NCI-H460 (cell line): ENCODE data around the gene PELI2. TPM values are rescaled to one million over a fixed set of nuclear protein-coding genes. Genes with fewer than 3 reads are reported as not detected.
"Not testable (repeated sequence)": the region's sequence is repeated elsewhere in the genome, so short reads cannot be mapped to it uniquely, and the experiment has no call there.

Experiments used
- DNase-seq: peaks from one replicate; pipeline ENCODE4 v3.0.0-alpha.2; 2016; ENCODE audit warnings: low read depth; ENCODE audit errors: extremely low read depth
- total RNA-seq: library from RNA; depleted of rRNA; stranded (reverse); fragments of >200 nt; shearing (Covaris generic); gene quantifications from 2 replicates; pipeline ENCODE4 v1.2.3, GENCODE V29; 2014

PELI2 gene
- total RNA-seq, 1 experiment from 2014 or later, result 44.6 TPM

DNA sequence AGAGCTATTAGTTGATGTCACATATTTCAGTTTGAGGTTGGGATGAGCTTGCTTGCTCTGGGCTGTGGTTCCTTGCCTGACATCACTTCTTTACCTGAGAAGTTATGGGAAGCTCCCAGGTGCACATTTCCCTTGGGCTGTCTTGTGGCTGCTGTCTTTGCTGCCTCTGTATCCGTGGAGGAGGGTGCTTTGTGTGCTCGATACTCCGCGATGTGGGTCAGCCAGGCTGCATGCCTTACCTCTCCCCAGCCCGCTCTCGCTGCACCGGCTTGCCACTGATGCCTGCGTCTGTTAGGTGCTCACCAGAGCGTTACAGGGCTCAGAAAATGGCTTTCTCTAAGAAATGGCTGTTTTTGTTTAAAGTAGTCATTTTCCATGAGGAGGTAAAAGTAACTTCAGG lies 19.6 kb downstream of the PELI2 start:
- no peak for DNase-seq

DNA sequence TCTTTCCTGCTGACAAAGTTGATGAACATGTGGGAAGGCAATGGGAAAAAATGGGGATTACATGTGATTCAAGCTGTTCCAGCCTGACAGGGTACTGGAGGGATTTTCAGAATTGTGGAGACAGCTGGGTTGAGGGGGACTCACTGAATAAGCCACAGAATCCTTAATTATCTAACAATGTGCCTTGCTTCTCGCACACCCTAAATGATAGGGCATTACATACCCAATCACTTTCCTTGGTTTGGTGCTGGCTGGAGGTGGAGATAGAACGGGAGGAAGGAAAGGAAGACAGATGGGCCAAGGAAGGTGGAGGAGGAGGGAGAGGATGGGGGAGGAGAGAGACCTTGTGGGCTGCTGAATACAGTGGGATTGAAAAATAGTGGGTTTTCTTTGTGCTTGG lies 20.7 kb downstream of the PELI2 start:
- DNase-seq, result no peak

DNA sequence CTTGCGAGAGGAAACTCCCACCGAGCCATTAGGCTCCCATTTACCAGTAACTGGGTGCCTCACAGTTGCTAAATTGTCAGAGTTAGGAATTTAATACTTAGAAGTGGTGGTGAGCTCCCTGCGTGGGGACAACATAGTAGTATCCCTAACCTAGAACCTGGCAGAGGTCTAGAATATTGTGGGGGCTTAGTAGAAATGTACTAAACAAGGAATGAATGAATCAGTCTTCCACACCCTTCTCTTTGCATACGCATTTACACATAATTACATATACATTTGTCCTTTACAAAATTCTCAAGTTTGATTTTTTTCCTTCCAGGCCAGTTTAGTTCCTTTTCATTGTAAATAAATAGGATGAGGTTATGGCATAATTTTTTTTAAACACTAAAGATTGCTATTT lies 24.1 kb downstream of the PELI2 start:
- DNase-seq, result no peak

DNA sequence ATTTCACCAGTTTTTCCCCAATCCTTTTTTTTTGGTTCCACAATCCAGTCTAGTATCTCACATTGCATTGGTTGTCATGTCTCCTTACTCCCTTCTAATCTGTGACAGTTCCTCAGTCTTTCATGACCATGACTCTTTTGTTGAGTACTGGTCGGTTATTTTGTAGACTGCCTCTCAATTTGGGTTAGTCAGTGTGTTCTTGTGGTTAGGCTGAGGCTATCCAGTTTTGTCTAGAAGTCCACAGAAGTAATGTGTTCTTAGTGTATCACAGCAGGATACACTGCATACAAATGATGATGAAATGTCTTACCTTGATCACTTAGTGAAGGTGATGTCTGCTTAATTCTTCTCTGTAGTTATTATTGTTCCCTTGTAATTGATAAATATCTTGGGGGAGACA lies 24.8 kb downstream of the PELI2 start:
- DNase-seq, result no peak

DNA sequence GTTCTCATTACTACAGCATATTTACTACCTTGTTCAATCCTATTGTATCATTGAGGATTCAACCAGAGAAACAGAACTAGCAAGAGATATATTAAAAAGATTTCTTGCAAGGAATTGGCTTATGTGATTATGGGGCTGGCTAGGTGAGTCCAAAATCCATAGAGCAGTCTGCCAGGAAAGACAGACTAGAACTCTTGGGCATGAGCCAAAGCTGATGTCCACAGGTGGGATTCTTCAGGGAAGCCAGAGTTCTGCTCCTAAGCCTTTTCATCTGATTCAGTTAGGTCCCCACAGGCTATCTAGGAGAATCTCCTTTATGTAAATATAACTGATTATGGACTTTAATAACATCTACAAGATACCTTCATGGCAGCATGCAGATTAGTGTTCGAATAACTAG lies 26.0 kb downstream of the PELI2 start:
- no peak for DNase-seq

DNA sequence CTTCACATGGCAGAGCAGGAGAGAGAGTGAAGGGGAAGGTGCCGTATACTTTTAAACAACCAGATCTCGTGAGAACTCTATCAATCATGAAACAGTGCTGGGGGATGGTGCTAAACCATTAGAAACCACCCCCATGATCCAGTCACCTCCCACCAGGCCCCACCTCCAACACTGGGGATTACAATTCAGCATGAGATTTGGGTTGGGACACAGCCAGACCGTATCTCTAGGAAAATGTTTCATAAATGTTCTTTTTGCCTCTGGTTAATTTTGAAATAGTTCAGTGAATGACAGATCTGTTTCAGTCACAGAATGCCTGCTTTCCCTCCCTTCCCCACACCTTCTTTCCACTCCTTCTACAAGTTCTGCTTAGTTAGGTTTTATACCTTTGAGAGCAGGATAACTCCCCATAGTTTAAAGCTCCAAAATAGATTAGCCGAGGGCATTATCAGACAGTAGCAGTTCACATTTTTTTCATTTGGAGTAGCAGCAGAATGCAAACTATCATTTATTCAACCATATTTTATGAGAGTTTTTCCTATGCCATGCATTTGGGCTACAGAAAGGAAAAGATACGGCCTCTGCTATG lies 27.1 kb downstream of the PELI2 start:
- no peak for DNase-seq

DNA sequence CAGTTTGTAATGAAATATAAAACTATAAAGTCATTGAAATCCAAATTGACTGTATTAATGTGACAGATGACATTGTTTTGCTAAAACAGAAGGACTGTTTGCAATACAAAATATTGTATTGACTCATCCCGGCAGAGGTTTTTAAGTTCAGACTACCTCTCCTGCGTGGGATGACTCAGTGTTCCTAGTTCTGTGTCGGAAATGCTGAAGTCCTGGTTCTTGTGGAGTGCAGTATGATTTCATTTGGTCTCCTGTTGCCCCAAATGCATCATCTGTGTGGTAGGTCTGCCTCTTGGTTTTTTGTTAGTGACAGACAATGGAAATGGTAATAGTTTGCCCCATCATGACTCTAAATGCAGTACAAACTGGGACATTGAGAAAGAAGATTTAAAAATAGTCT lies 27.8 kb downstream of the PELI2 start:
- no peak for DNase-seq

DNA sequence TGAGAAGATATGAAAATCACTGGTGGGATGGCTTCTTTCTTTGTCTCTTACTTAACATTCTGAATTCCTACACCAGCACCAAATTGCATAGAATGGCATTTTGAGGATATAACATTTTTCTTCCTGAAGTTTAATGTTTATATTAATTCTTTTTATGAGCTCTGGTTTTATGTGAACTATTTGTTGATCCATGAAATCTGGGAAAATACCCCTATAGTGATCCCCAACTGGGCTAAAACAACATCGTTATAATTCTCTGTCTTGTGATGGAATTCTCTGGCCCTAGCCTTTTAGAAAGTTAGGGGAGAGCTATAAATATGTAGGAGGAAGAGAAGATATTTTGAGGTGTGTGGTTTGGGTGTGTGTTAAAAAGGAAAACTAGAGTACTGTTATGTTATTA lies 29.2 kb downstream of the PELI2 start:
- DNase-seq, result no peak

DNA sequence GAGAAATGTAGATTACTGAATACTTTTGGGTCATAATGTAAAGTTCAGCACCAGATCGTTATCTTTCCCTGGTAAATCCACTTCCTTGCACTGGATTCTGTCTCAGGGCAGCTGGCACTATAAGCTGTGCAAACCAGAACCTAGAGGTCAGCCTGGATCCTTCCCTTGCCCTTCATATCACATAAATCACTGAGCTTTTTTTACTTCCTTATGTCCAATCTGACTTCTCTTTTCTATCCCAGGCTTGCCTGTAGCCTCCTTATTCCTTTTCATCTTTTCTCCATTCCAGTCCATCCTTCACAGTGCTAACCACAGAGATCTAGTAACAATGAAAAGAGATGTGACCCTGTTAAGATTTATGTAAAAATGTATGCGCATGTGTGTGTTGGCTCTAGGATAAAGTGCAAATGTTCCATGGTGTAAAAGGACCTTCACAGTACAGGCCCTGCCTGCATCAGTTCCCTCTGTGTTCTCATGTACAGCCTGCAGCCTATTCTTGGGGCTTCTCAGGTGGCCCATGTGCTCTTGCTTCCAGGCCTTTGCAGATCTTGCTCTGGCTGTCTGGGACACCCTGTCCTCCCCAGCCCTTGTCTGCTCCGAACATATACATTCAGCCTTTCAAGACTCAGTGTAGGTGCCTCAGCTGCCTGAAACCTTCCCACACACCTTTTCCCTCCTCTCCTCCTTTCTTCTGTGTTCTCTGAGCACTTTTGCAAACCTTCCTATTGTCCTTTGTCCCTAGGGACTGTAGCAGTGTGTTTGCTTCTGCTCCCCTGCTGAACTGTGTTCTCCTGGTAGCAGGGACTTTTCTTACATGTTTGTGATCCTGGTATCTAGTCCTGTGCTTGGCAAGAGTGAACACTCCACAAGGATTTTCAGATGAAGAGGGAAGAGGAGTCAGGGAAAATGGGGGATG lies 30.0 kb downstream of the PELI2 start:
- no peak for DNase-seq

DNA sequence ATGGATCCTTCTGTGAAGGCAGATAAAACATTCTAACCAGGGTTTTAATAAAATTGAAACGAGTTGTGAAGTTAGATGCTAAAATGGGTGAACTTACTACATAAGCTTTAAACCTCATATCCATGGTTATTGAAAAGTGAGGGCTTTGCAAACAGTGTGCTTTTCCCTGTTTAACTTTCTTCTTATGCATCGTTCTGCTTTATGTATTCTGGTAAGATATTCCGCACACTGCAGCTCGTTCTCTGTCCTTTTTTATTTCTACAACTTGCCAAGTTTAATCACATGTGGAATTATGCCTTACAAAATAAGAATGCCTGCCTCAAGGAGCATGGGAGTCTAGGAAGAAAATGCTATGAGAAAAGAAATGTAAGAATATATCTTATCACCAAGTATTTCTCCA lies 30.9 kb downstream of the PELI2 start:
- DNase-seq, result no peak

DNA sequence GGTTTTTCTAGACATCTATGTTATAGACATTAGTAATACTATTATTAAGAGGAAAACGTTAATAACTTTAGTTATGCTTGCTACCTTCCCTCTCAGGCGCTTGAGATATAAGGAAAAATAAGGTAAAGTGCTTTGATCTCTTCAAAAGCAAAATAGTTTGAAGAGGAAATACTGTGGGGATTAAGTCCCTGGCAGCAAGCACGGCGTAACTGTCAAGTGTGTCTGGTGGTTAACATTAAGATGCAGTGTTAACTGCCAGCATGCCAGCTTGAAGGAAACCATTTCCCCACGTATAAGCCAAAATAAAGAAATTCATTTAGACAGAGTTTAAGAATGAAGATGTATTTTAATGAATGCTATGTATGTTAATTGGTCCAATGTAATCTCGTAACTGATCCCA lies 31.8 kb downstream of the PELI2 start:
- DNase-seq, result no peak

DNA sequence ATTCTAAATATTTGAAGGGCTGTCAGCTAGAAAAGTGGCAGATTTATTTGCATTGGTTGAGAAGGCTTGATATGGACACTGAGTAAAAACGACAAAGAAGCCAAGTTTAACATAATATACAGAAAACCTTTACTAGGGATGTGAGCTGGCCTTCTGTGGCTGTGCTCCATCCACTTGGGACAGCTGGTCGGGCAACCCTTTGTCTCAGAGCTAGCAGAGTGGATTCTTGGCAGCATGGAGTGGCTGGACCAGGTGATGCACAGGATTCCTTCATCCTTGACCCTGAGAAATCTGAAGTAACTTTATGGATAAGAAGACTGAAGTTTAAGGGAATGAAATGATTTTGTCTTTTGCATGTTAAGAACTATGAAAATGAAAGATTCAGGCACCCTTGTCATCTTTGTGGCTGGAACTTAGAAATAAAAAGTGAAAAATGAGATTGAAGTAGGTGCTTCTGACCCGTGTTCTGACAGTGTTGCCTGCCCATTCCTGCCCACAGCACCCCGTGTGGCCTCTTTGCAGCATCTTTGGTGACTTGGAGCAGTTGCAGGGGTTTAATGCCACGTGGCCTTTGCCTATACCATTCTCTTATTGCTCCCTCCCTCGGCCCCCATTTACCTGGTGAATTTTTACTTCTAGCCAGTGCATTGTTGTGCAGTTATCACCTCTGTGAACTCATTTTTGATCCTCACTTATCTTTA lies 32.6 kb downstream of the PELI2 start:
- DNase-seq, result no peak

DNA sequence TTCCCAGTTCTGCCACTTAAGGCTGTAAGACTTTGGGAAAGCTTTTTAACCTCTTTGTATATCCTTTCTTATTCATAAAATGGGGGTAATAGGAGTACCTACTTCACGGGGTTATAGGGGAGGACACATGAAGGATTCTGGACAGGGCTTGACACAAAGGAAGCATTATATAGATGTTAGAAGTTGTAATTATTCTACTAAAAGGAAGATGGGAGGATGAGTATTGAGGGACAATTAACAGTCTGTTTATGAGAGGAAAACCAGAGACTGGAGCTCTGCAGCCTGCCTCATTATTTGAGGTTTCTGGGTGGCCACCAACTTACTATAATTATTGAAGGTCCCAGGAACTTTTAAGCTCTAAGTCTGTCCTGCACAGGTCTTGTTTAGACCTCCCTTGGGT lies 34.0 kb downstream of the PELI2 start:
- DNase-seq, result no peak

DNA sequence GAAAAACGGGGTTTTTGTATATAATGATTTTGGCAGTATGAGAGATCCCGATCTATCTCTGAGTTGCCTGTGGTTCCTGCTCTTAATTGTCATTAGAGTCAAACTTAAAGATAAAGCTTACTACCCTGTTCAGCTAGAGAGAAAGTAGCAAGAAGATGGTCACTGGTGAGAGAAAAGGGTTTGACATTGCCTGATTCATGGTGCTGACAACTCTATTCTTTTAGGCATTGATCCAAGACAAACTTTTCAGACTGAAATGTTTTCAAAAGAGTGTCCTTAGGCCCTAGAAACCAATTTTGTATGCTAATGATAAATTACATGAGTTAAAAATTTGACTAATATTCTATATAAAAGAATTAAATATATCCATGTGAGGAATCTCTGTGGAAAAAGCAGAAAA lies 35.1 kb downstream of the PELI2 start:
- no peak for DNase-seq

DNA sequence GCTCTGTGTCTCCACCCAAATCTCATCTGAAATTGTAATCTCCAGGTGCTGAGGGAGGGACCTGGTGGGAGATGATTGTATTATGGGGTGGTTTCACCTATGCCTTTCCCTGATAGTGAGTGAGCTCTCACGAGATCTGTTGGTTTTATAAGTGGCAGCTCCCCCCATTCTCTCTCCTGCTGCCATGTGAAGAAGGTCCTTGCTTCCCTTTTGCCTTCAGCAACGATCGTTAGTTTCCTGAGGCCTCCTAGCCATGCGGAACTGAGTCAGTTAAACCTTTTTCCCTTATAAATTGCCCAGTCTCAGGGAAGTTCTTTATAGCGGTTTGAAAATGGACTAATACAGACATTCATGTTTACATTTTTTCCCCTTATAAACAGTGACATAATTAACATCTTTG lies 36.1 kb downstream of the PELI2 start:
- DNase-seq, result no peak

DNA sequence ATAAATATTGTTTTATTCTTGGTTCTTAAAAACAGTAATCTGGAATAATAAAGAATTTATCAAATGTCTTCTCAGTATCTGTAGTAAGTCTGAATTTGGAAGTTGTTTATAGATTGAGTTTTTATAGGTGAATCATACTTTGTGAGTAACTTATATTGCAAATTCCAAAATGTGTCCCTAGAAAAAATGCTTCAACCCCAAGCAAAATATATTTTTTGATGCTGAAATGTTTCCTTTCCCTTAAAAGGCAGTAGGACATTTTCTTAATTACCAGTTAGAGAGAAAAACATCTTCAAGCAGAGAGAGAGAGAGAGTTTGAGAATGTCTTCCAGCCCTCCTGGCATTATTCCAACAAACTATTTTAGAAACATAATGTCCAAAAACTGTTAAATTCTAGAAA lies 37.9 kb downstream of the PELI2 start:
- DNase-seq, result no peak

DNA sequence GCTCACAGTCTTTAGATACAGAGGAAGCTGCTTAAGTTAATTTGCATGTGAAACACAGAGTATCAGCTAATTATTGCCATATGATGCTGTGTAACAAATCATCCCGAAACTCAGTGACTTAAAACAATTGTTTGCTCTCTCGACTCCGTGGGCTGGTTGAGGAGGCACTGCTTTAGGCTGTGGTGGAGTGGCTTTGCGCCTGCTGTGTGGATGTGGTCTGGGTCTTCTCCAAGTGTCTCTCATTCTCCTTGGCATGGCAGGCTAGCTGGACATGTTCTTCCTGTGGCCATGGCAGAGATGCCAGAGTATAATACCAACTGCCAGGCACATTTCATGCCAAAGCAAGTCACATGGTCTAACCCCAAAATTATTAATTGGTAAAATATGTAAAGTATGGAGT lies 40.9 kb downstream of the PELI2 start:
- no peak for DNase-seq

DNA sequence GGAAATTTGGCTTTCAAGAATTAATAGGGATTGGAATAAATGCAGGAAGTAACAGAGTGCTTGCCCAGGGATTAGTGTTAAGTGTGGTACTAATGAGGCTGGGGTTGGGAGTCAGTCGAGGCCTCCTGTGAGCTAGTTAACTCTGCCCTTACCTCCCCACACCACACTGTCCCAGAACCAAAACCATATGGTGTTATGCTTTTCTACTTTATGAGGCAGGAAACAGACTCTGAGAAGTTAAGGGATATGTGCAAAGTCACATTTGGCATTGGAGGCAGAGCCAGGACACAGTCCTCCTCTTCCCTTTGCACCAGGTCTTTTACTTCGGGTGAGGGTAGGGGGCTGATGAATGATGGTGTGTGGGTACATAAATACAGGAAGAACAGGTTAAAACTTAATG lies 41.9 kb downstream of the PELI2 start:
- DNase-seq, result no peak

DNA sequence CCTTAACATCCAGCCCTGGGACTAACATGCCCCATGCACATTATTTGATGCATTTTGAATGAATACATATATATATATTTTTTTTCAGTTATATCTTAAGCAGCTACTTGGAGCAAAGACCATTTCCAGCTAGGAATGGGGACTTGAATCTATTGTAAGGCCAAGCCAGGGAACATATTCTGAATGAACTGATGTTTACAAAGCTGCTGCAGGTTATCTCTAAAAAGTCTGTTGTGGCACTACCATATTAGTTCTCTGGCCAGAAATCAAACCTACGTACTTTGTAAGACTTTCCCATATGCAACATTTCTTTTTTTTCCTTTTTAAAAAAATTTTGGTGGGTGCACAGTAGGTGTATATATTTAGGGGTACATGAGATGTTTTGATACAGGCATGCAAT lies 43.4 kb downstream of the PELI2 start:
- DNase-seq, result no peak

DNA sequence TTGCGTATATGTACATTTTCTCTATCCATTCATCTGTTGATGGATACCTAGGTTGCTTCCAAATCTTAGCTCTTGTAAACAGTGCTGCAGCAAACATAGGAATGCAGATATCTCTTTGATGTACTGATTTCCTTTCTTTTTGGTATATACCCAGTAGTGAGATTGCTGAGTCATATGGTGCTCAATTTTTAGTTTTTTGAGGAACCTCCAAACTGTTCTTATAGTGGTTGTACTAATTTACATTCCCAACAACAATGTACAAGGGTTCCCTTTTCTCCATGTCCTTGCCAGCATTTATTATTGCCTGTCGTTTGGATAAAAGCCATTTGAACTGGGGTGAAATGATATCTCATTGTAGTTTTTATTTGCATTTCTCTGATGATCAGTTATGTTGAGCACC lies 44.3 kb downstream of the PELI2 start:
- no peak for DNase-seq

DNA sequence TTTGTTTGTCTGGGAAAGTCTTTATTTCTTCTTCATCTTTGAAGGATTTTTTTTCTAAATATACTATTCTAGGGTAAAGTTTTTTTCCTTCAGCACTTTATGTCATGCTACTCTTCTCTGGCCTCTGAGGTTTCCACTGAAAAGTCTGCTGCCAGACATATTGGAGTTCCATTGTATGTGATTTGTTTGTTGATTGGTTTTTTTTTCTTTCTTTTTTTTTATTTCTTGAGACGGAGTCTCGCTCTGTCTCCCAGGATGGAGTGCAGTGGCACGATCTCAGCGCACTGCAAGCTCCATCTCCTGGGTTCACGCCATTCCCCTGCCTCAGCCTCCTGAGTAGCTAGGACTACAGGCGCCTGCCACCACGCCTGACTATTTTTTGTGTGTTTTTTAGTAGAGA lies 48.4 kb downstream of the PELI2 start:
- not testable (repeated sequence) for DNase-seq
